IPS DF 4.7 (cell line): ENCODE results near the gene SLC6A18.

ENCODE experiments used
- DNase-seq: peaks from one replicate; pipeline ENCODE4 v3.0.0-alpha.2; 2013; ENCODE audit warnings: low spot score; ENCODE audit errors: extremely low read depth

Gene SLC6A18

DNA sequence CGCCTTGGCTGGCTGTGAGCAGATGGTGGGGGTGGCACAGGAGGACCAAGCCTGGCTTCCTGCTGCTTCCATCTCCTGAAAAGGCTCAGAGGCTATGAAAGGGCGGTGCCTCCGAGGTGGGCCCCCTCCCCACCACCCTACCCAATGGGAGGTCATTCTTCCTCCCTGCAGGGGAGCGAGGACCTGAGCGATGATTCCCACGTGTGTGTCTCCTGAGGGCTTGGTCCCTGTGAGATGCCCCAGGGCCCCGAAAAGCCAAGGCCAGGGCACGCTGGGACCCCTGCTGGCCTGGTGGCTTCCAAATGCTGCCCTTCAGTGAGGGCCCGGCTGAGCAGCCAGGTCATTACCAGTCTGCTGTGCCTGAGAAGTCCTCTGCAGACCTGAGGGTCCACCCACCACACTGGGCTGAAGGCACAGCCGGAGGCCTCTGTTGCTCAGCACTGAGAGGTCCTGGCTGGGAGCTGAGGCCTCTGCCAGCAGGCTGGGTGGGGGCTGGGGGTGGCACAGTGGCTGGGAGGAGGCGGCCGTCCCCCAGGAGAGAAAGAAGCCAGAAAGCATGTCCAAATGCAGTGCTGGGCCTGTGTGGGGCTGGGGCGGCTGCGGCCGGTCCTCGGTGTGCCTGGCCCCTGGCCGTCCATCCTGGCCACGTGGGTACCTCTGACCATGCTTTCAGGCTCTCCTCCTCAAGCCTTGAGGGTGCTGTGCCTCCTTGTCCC is 37.8 kb upstream of the SLC6A18 start:
- DNase-seq = no peak

DNA sequence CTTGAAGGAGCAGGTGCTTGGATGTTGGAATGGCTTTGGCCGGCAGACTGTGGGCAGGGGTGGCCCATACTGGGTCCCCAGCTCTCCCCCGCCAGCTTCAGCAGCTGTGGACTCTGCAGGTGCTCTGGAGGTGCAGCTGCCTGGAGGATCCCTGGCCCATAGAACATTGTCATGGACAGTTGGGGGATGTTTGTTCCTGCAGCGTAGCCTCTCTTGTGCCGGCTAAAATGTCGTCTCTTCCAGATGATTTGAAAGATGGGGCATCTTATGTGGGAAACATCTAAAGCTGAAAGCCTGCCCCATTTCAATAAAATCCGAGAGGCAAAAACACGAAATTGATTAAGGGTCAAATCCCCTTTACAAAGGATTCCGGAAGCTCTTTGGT is 37.2 kb upstream of the SLC6A18 start:
- no peak for DNase-seq

DNA sequence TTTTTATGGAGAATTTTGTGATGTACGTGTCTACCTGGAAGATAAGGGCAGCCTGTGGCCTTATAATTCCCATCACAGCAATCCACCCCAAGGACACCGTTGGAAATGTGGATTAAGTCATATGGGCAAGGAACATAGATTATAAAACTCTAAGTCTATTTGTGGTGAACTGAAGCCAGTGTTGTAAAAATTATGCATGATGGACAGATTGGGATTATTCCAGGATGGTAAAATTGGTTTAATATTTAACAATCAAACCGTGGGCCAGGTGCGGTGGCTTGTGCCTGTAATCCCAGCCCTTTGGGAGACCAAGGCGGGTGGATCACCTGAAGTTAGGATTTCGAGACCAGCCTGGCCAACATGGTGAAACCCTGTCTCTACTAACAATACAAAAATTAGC is 36.7 kb upstream of the SLC6A18 start:
- no peak for DNase-seq

DNA sequence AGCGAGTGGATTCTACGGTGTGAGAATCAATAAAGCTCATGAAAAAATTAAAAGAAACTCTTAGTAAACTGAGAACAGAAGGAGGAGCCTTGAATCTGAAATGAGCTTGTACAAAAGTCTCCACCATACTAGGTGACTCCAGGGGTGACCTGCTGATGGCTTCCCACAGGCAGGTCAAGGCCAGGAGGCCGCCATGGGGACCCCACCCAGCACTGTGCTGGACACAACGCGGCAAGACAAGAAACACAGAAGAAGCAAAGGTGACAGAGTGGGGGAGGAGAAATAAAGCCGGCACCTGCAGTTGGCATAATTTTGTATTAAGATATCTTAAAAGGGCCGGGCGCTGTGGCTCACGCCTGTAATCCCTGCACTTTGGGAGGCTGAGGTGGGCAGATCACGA is 35.9 kb upstream of the SLC6A18 start:
- no peak for DNase-seq

DNA sequence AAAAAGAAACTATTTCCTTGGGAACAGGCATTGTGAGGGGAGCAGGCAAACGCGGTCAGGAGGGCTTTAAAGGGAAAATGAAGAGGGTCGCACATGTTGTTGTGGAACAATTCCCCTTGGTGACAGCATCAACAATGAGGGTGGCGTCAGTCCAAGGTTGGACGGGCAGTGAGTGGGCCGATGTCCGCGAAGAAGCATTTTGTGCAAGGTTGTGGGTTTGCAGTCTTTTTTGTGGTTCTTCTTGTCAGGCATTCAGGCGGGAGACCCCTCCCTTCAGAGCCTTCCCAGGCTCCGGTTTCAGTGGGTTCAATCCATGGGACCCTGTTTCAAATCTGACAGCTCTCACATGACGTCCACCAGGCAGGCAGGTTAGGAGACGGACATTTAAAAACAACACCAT is 34.9 kb upstream of the SLC6A18 start:
- no peak for DNase-seq

DNA sequence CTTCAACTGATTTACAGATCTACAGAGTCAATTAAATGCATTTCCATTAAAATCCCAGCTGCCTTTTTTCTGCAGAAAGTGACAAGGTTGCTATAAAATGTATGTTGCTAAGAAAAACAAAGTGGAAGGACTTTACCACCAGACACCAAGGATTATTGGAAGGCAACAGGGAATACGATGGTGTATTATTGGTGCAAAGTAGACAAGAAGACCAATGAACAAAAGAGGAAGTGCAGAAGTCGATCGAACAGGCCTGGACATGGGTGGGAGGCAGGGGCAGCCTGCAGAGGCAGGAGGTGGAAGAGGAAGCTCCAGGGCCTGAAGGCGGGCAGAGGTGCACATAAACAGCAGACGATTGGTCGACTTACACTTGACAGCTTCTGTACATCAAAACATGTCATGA is 34.3 kb upstream of the SLC6A18 start:
- no peak for DNase-seq

DNA sequence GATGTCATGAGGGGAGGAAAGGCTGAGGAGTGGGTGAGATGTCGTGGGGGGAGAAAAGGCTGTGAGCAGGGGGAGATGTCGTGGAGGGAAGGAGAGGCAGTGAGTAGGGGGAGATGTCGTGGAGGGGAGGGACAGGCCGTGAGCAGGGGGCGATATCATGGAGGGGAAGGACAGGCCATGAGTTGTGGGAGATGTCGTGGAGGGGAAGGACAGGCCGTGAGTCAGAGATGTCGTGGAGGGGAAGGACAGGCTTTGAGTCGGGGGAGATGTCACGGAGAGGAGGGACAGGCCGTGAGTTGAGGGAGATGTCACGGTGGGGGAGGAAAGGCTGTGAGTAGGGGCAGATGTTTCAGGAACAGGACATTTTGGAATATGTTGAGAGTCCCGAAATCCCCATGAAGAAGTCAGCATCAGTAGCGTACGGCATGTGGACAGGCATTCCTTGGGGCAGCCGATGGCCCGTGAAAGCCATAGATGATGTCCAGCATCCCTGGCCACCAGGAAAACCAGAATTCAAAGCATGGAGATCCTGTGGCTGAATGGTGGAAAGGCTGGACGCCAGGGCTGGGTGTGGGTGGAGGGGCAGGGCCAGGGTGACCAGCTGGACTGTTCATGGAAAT is 32.1 kb upstream of the SLC6A18 start:
- no peak for DNase-seq

DNA sequence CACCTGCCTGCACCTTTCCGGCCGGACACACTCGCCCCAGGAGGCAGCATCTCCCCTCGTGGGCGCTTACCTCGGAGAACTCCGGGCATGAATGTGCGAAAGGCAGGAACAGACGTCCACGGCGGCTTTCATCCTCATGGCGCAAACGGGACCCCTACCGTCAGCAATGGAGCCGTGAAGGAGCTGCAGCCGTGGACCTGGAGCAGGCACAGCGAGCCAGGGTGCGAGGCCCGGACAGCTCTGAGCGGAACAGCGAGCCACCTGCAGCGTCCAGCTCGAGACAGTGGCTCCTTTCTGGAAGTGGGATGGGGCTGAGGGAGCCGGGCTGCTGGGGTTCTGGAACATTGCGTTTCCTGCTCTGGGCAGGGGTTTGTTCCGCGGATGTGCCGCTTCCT is 31.6 kb upstream of the SLC6A18 start:
- no peak for DNase-seq

DNA sequence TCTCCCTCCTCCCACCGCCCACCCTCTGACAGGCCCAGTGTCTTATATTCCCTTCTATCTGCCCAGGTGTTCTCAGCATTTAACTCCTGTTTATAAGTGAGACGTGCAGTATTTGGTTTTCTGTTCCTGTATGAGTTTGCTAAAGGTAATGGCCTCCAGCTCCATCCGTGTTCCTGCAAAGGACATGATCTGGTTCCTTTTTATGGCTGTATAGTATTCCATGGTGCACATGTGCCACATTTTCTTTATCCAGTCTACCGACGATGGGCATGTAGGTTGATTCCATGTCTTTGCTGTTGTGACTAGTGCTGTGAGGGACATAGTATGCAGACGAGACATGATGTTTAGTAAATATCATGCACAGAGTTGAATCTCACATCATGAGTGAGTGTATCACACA is 30.8 kb upstream of the SLC6A18 start:
- no peak for DNase-seq

DNA sequence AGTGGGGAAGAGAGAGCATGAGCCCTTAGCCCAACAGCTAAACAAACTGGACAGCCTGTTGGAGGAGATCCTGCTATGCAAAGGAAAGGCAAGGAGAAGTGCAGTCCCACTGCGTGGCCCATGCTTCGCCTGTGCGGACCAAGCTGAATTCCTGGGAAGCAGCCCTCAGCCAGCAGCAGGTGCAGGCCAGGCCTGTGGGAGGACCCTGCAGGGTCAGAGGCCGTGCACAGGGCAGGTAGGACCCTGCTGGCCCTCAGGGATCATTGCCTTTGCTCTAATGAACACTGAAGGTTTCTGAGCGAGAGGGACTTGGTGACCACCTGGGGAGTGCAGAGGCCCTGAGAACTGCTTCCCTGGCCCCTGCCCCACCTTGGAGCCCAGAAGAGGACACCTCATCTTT is 29.7 kb upstream of the SLC6A18 start:
- no peak for DNase-seq

DNA sequence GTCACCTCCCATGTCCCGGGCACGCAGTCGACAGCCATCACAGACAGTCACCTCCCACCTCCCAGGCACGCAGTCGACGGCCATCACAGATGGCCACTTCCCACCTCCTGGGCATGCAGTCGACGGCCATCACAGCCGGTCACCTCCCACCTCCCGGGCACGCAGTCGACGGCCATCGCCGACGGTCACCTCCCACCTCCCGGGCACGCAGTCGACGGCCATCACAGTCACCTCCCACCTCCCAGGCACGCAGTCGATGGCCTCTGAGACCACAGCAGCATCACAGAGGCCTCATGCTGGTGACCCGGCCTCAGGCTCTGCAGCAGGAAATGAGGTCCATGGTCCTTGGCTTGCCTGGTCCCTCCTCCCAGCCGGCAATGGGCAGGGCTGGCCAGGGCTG is 29.3 kb upstream of the SLC6A18 start:
- DNase-seq = no peak

DNA sequence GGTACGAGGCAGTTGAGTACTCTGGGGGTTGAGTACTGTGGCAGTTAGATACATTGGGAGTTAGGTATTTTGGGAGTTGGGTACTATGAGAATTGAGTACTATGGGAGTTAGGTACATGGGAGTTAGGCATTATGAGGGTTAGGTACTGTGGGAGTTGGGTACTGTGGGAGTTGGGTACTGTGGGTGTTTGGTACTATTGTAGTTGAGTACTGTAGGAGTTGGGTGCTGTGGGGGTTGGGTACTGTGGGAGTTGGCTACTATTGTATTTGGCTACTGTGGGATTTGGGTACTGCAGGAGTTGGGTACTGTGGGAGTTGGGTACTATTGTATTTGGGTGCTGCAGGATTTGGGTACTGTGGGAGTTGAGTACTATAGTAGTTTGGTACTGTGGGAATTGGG is 28.6 kb upstream of the SLC6A18 start:
- no peak for DNase-seq

DNA sequence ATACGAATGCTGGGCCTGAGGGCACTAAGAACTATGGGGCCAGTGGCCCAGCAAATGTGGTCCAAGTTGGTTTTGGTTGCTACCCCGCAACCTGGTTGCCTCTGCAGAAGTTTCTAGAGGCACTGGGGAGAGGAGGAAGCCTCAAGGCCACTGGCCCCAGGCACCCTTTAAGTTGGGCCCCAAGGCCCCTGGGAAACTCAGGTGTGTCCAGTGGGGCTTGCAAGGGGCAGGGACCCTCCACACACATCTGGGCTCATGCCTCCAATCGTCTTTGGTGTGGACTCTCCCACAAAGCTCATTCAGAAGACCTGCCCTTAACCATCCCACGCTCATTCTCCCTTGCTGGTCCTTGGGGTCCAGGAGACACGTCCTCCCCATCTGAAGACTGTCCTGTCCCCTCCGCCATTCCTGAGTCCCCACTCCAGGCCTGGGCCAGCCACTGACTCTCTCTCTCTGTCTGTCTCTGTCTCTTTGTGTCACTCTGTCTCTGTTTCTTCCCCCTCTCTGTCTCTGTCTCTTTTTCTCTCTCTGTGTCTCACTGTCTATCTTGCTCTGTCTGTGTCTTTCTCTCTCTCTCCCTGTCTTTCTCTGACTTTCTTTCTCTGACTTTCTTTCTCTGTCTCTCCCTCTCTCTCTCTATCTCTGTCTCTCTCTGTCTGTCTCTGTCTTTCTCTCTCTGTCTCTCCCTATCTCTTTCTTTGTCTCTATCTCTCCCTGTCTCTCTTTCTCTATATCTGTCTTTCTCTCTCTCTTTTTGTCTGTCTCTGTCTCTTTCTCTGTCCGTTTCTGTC is 27.1 kb upstream of the SLC6A18 start:
- no peak for DNase-seq

DNA sequence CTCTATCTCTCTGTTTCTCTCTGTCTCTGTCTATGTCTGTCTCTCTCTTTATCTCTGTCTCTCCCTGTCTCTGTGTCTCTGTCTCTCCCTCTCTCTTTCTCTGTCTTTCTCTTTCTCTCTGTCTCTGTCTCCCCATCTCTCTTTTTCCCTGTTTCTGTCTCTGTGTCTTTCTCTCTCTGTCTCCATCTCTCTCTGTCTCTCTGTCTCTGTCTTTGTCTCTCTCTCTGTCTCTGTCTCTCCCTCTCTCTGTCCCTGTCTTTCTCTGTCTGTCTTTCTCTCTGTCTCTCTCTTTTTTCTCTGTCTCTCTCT is 25.9 kb upstream of the SLC6A18 start:
- DNase-seq = no peak

DNA sequence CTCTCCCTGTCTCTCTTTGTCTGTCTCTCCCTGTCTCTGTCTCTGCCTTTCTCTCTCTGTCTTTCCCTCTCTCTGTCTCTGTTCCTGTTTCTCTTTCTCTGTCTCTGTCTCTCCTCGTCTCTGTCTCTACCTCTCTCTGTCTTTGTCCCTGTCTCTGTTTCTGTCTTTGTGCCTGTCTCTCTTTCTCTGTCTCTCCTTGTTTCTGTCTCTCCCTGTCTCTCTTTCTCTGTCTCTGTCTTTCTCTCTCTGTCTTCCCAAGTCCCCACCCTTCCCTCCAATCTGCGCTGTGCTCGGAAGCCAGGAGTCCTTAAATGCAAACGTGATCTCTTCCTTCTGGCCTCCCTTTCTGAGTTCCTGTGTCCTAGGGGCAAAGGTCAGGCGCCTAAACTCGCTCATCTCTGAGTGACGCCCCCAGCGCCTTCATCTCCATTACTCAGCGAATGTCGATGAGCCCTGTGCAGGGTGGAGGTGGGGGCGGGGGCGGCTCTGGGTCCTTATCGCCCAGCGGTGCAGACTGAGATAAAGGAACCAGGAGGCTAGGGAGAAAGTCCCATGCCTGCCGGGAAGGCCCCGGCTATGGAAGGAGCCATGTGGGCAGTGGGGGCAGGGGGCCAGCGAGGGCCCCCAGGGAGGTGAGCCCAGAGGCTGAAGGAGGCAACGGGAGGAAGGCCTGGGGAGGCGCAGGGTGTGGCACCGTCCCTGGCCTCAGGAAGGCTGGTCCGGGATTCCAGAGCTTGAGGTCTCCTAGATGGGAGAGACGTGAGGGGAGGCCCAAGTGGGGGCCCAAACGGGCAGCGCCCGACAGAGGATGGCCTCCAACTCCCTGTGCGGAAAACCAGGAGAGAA is 25.3 kb upstream of the SLC6A18 start:
- no peak for DNase-seq

DNA sequence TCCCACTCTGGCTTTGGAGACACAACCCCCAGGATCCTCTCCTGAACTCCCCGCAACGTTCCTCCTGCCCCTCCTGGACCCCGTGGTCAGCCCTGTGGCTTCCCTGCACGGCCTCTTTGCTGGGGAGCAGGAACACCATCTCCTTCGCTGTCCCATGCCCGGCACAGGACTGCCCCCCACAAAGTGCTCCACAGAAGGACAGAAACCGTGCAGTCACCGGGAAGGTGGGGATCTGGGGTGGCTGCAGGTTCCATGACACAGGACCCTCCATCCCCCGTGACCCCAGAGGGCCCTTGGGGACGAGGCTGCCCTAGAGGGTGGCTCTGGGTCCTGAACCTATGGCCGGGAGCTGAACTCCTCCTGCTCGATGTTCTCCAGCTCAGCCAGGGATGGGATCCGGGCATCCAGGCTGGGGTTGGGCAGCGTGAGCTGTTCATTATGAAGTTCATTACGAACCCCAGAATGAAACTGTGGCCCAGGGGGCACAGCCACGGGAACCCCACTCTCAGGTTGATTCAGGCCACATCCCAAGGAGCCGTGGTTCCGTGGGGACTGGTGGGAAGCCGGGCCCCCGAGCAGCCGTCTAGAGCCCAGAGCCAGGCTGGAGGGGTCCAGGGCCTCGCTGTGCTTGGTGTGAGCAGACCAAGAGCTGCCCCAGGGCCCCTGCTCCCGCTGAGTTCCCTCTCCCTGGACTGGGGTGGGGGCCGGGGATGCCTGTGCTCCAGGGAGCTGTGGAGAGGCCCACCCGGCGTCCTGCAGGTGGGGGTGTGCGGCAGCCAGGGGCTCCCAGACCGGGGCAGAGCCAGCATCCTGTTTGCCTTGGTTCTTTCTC is 24.5 kb upstream of the SLC6A18 start:
- DNase-seq = no peak

DNA sequence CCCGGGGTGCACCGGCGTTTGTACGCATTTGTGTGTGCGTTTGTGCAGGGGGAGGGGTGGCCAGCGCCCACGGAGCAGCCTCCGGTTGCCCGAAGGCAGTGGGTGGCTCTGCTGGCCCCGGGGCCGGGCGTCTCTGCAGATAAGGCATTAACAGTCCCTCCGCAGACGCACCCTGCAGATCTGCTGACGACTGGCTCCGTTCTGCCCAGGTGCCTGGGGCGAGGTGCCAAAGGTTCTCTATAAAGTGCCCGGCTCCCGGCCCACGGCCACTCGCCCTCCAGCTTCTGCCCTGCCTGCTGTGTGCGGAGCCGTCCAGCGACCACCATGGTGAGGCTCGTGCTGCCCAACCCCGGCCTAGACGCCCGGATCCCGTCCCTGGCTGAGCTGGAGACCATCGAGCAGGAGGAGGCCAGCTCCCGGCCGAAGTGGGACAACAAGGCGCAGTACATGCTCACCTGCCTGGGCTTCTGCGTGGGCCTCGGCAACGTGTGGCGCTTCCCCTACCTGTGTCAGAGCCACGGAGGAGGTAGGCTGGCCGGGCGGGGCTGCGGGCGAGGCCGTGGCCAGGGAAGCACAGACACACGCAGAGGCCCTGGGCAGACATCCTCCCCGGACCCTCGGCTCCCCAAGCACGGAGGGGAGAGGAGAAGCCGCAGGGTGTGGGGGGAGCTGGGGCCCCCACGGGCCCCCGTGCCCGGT is 23.7 kb upstream of the SLC6A18 start, which contains the start of gene SLC6A19:
Gene SLC6A19, plus strand, starts transcription at position 269 of the 699 bp plus-strand sequence. Its CDS starts 56 bp downstream, at position 325.
- DNase-seq = no peak

DNA sequence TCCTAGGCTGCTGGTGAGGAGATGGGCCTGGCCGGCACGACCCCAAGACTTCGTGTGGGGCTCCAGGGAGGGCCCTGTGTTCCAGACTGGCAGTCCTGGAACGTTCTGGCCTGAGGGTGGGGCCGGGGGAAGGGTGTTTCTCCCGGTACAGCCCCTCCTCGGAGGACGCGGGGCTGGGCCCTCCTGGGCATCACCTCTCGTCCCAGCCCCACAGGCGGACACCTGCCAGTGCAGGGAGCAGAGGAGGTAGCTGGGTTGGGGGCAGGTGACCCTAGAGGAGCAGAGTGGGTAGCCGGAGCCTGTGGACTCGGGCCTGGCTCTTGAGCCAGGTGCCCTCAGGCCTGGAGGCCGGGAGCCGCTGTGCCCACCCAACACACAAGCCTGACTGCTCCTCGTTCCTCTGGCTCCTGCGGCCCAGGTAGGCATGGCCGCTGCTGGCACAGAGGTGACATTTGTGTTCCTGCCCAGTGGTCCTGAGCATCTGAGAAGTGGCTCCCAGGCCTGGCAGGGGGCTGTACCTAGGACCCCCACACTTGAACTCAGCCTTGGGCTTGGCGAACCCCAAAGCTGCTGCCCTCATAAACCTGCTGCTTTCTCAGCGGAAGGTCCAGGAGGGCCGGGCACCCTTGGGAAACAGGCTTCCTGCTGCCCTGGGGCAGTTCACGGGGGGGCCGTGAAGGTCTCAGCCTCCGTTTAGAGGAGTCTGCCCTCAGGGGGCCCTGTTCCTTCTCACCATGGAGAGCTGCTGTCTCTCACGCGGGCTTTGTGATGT is 23.0 kb upstream of the SLC6A18 start:
- DNase-seq = no peak

DNA sequence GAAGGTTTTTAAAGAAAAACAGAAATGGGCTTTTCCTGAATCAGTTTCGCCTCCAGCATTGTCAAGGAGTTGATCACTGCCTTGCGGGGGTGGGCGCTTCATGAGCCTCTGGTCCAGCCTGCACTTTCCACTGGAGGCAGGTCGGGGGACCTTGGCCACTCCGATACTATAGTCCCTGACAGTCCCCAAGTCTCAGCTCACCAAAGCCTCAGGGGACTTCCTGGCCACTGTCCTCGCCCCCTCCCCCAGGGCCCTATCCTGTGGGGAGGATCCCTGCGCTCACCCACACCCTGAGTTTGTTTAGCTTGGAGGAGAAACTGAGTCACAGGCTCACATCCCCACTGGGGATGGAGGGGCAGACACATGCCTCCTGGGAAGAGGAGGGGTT is 22.4 kb upstream of the SLC6A18 start:
- DNase-seq = no peak
